ENCODE data around the gene SORCS3. TPM values are rescaled to one million over a fixed set of nuclear protein-coding genes. Genes with fewer than 3 reads are reported as not detected.

Gene SORCS3
- total RNA-seq, 1 experiment from 2014 or later: not detected

- no TSS peak for BruUV-seq (replicated peaks)
- Histone ChIP-seq H3K4me1 (ENCODE audit: control insufficient read depth, insufficient read depth, low read length) (no peaks in the 10 kb centered on the region), H3K4me3 (ENCODE audit: low read depth in 2 of 2, low read length in 2 of 2) (no peak overlapping the region), H3K27ac (ENCODE audit: low read length) (no peak overlapping the region), H3K36me3 (ENCODE audit: control insufficient read depth, insufficient read depth, low read length) (no peaks in the 10 kb centered on the region), H3K9me3 (ENCODE audit: control insufficient read depth, insufficient read depth, low read depth, low read length) (no peaks in the 10 kb centered on the region), H3K27me3 (ENCODE audit: control insufficient read depth, insufficient read depth, low read length) (no peaks in the 10 kb centered on the region)
- TF ChIP-seq SIN3A (IDR thresholded peaks at IDR 0.05; ENCODE audit: borderline replicate concordance, insufficient read depth, low read depth, low read length) (no peak), CTCF (IDR thresholded peaks at IDR 0.05) (no peak)
- DNase-seq (ENCODE audit: low read depth, low spot score) (no peak), ATAC-seq (no peak)
- in situ Hi-C loops (cut with HindIII; ENCODE audit: low pct_unique_long_range_greater_than_20kb, low sequenced_read_pairs): no loop called here
- intact Hi-C loops (cut with micrococcal nuclease; ENCODE audit: unreplicated experiment): no loop called here
- POLR2A ChIA-PET: no interaction called here
- CTCF ChIA-PET: no interaction called here
These were observed 388.2 kb downstream of the SORCS3 start for GRCh38 chr10:105029286-105029685.

GRCh38 chr10:105037022-105037421 is 395.9 kb downstream of the SORCS3 start:
- POLR2A ChIA-PET: no interaction called here

More at GRCh38 chr10:105037022-105037421, 395.9 kb downstream of the SORCS3 start:
- intact Hi-C loops (cut with micrococcal nuclease; ENCODE audit: unreplicated experiment): no loop called here
- Histone ChIP-seq H3K27me3 (ENCODE audit: control insufficient read depth, insufficient read depth, low read length) (no peaks in the 10 kb centered on the region; the same call in 1 of the 2 replicates), H3K4me3 (ENCODE audit: low read depth in 2 of 2, low read length in 2 of 2) (no peak overlapping the region), H3K9me3 (ENCODE audit: control insufficient read depth, insufficient read depth, low read depth, low read length) (no peaks in the 10 kb centered on the region), H3K36me3 (ENCODE audit: control insufficient read depth, insufficient read depth, low read length) (no peaks in the 10 kb centered on the region), H3K27ac (ENCODE audit: low read length) (no peak overlapping the region), H3K4me1 (ENCODE audit: control insufficient read depth, insufficient read depth, low read length) (no peaks in the 10 kb centered on the region)
- CTCF ChIA-PET: no interaction called here
- TF ChIP-seq REST (IDR thresholded peaks at IDR 0.05; ENCODE audit: insufficient read depth in 1 of 2, low read depth in 2 of 2, low read length in 1 of 2) (no peak), TCF7L2 (IDR thresholded peaks at IDR 0.05; ENCODE audit: low read depth, low read length) (no peak), POLR2AphosphoS5 (IDR thresholded peaks at IDR 0.05; ENCODE audit: low read depth, low read length) (no peak), SIN3A (IDR thresholded peaks at IDR 0.05; ENCODE audit: borderline replicate concordance, insufficient read depth, low read depth, low read length) (no peak), CTCF (IDR thresholded peaks at IDR 0.05) (no peak)
- in situ Hi-C loops (cut with HindIII; ENCODE audit: low pct_unique_long_range_greater_than_20kb, low sequenced_read_pairs): no loop called here
- ATAC-seq: no peak
- DNase-seq (ENCODE audit: low read depth, low spot score): no peak
- BruUV-seq (replicated peaks): no TSS peak
